Endothelial cell of umbilical vein (primary cell): ENCODE measurements around the gene ADAMTS19. TPM values are rescaled to one million over a fixed set of nuclear protein-coding genes. Genes with fewer than 3 reads are reported as not detected.

ENCODE experiments used
- BruUV-seq: library from RNA; stranded (reverse); fragments of 400-500 nt; replicated peaks from 2 replicates; lab custom pipeline; 2021; lab: Mats Ljungman, UMichigan
- CTCF ChIA-PET: fragments of 300-600, 350-600 bp; sonication (Branson Sonifier 250); formaldehyde crosslinking; loops from one replicate; lab custom pipeline; 2021; ENCODE audit warnings: antibody characterized with exemption, inconsistent platforms; lab: Charles Lee
- POLR2A ChIA-PET: fragments of 300-600, 350-600 bp; sonication (Branson Sonifier 250); formaldehyde crosslinking; loops from one replicate; lab custom pipeline; 2021; ENCODE audit warnings: antibody characterized with exemption, inconsistent platforms; lab: Charles Lee
- DNase-seq: peaks from one replicate; pipeline ENCODE4 v3.0.0-alpha.2; 2011; ENCODE audit warnings: low read depth, low spot score
- FAIRE-seq: peaks from 2 replicates; lab custom pipeline; 2011; peaks lifted over from hg19 to GRCh38; lab: Jason Lieb, UNC
- H2AFZ ChIP-seq: 2 replicates; pipeline ENCODE4 v1.6.0; 2012; ENCODE audit warnings: low read depth, low read length, control low read depth, inconsistent platforms
- H3K27ac ChIP-seq: 2 replicates; pipeline ENCODE4 v1.5.1; 2011; ENCODE audit warnings: low read depth, mild to moderate bottlenecking, control low read depth, low read length, moderate library complexity; ENCODE audit not compliant: insufficient read depth
- H3K27me3 ChIP-seq, 2 experiments: 2 replicates each; pipeline versions ENCODE4 v1.6.0 to v1.6.1; 2011; ENCODE audit warnings: low read length in 2 of 2, mixed read lengths in 1 of 2; ENCODE audit not compliant: control insufficient read depth in 2 of 2, insufficient read depth in 2 of 2
- H3K36me3 ChIP-seq, 2 experiments: 2 replicates in 1 of 2; 3 replicates in 1 of 2; pipeline ENCODE4 v1.5.1; 2011; ENCODE audit warnings: low read length in 2 of 2, mild to moderate bottlenecking in 1 of 2, moderate library complexity in 1 of 2; ENCODE audit not compliant: control insufficient read depth in 2 of 2, insufficient read depth in 2 of 2; ENCODE audit errors: extremely low read depth in 1 of 2
- H3K4me1 ChIP-seq: 3 replicates; pipeline ENCODE4 v1.5.1; 2011; ENCODE audit warnings: mild to moderate bottlenecking, low read length; ENCODE audit not compliant: control insufficient read depth, insufficient read depth; ENCODE audit errors: extremely low read depth
- H3K4me2 ChIP-seq: 2 replicates; pipeline ENCODE4 v1.6.1; 2011; ENCODE audit warnings: low read length, control low read depth, mixed read lengths; ENCODE audit not compliant: insufficient read depth
- H3K4me3 ChIP-seq, 3 experiments: fragments of 200-600 bp in 1 of 3; sonication (generic), shearing (Covaris generic) in 1 of 3; replicated peaks in 1 of 3; 2 replicates each; pipeline ENCODE4 v1.5.1; 2011 to 2016; ENCODE audit warnings: control low read depth in 3 of 3, low read length in 3 of 3, mild to moderate bottlenecking in 2 of 3, inconsistent platforms in 1 of 3, low read depth in 1 of 3, moderate library complexity in 1 of 3; ENCODE audit not compliant: insufficient read depth in 1 of 3
- H3K79me2 ChIP-seq: 2 replicates; pipeline ENCODE4 v1.6.0; 2012; ENCODE audit warnings: low read length, inconsistent platforms; ENCODE audit not compliant: control insufficient read depth, insufficient read depth
- H3K9ac ChIP-seq: replicated peaks from 2 replicates; pipeline ENCODE3; 2011; ENCODE audit warnings: low read length, control low read depth; ENCODE audit not compliant: insufficient read depth; ENCODE audit errors: extremely low read depth
- H3K9me1 ChIP-seq: replicated peaks from 3 replicates; pipeline ENCODE4 v1.6.0; 2011; ENCODE audit warnings: mild to moderate bottlenecking, low read length; ENCODE audit not compliant: control insufficient read depth, insufficient read depth; ENCODE audit errors: extremely low read depth
- H3K9me3 ChIP-seq: replicated peaks from 2 replicates; pipeline ENCODE4 v1.5.1; 2012; ENCODE audit warnings: low read length, inconsistent platforms; ENCODE audit not compliant: control insufficient read depth, insufficient read depth
- H4K20me1 ChIP-seq: replicated peaks from 2 replicates; pipeline ENCODE3; 2011; ENCODE audit warnings: mild to moderate bottlenecking, low read length; ENCODE audit not compliant: control insufficient read depth, insufficient read depth; ENCODE audit errors: extremely low read depth
- GATA2 ChIP-seq: IDR thresholded peaks from 2 replicates; pipeline ENCODE4 v1.7.0; 2011; ENCODE audit warnings: low read depth, mild to moderate bottlenecking, moderate library complexity, mixed read lengths, low read length; ENCODE audit not compliant: insufficient read length, insufficient read depth
- JUN ChIP-seq: IDR thresholded peaks from 2 replicates; pipeline ENCODE4 v1.6.1; 2011; ENCODE audit warnings: borderline replicate concordance, low read depth; ENCODE audit not compliant: insufficient read length, insufficient read depth
- MYC ChIP-seq: IDR thresholded peaks from one replicate; pipeline ENCODE4 v1.6.1; 2011; ENCODE audit warnings: mild to moderate bottlenecking, low read depth, low read length
- POLR2A ChIP-seq: IDR thresholded peaks from 2 replicates; pipeline ENCODE4 v1.6.1; 2012; ENCODE audit warnings: low read depth, mild to moderate bottlenecking, control low read depth, low read length
- POLR2AphosphoS5 ChIP-seq: IDR thresholded peaks from 2 replicates; pipeline ENCODE4 v1.6.1; 2012; ENCODE audit warnings: low read depth, mild to moderate bottlenecking, control low read depth, low read length, moderate library complexity; ENCODE audit not compliant: insufficient read depth
- dilution Hi-C: fragments of 300-500 bp; cut with MboI; formaldehyde crosslinking; loops from one replicate; pipeline ENCODE4 v1.15.0; 2019; ENCODE audit warnings: low sequenced_read_pairs; ENCODE audit not compliant: extremely low pct_ligation_motif_present
- intact Hi-C: fragments of 100-400 bp; cut with micrococcal nuclease; formaldehyde crosslinking; loops from one replicate; pipeline ENCODE4 v1.10.0; 2022
- polyA plus RNA-seq, 4 experiments: library from polyadenylated mRNA; depleted of rRNA in 3 of 4; stranded (reverse) in 3 of 4; unstranded in 1 of 4; fragments of >200 nt; gene quantifications; 2 replicates each; pipeline versions ENCODE4 v1.2.1 to v1.2.3, GENCODE V29; 2011 to 2012; ENCODE audit warnings: missing spikeins in 1 of 4
- total RNA-seq: library from RNA; stranded (reverse); gene quantifications from 2 replicates; pipeline ENCODE4 v1.2.3, GENCODE V29; 2021
- TF ChIP-seq, protein P1 (sequence below): IDR thresholded peaks from 2 replicates; pipeline ENCODE4 v1.6.1; 2011; ENCODE audit not compliant: insufficient read depth, insufficient read length
- TF ChIP-seq, protein P2 (sequence below), 2 donors: IDR thresholded peaks; 1 replicate in 1 of 2; 2 replicates in 1 of 2; pipeline ENCODE4 v1.5.1; 2011; ENCODE audit warnings: low read length in 2 of 2, mild to moderate bottlenecking in 2 of 2, moderate library complexity in 2 of 2, control low read depth in 1 of 2, inconsistent platforms in 1 of 2, low read depth in 1 of 2; ENCODE audit not compliant: insufficient read depth in 1 of 2; ENCODE audit errors: extremely low read depth in 1 of 2

The ADAMTS19 gene
- total and polyA plus RNA-seq, 2 donors (not counting 3 experiments of a cell fraction or from before 2014, with no cell fraction given): not detected

DNA sequence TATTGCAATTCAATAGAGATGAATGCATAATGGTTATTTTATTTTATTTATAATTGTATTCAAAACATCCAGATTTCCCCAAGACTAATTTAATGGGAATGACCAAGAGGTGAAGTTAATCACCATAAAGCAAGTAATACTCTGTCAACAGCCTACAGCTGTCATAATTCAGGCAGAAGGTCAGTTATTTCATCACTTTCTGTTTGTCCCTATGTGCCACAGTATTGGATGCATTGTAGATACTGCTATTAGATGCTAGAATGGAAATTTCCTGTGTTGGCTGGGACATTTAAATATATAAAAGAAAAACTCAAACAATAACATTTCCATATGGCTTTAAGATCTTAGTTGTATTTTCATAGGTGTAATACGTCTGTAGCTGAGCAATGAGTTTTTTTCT, 231.1 kb downstream of the ADAMTS19 start:
- CTCF ChIA-PET: interaction anchor here (1.2 kb wide), 1 partner anchor 27 kb away, joined by 4 read pairs; no protein-coding TSS in a partner anchor

More for the DNA sequence above, 231.1 kb downstream of the ADAMTS19 start:
- BruUV-seq: no TSS peak
- Histone ChIP-seq H3K9me1 (no peaks in the 10 kb centered on the region), H3K4me3 (no peak overlapping the region), H3K27ac (no peak overlapping the region), H3K79me2 (no peaks in the 10 kb centered on the region), H3K4me2 (no peak overlapping the region), H4K20me1 (no peaks in the 10 kb centered on the region), H2AFZ (no peak overlapping the region), H3K36me3 (no peaks in the 10 kb centered on the region), H3K9me3 (no peaks in the 10 kb centered on the region), H3K9ac (no peak overlapping the region), H3K27me3 (no peaks in the 10 kb centered on the region), H3K4me1 (no peaks in the 10 kb centered on the region)
- FAIRE-seq: no peak
- DNase-seq: no peak
- POLR2A ChIA-PET: no interaction called here
- intact Hi-C loops (no loop called here), dilution Hi-C loops (no loop called here)
- TF ChIP-seq, protein P1, sequence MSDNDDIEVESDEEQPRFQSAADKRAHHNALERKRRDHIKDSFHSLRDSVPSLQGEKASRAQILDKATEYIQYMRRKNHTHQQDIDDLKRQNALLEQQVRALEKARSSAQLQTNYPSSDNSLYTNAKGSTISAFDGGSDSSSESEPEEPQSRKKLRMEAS: no peak
- TF ChIP-seq MYC: no peak
- no peak for TF ChIP-seq JUN
- TF ChIP-seq, protein P2, sequence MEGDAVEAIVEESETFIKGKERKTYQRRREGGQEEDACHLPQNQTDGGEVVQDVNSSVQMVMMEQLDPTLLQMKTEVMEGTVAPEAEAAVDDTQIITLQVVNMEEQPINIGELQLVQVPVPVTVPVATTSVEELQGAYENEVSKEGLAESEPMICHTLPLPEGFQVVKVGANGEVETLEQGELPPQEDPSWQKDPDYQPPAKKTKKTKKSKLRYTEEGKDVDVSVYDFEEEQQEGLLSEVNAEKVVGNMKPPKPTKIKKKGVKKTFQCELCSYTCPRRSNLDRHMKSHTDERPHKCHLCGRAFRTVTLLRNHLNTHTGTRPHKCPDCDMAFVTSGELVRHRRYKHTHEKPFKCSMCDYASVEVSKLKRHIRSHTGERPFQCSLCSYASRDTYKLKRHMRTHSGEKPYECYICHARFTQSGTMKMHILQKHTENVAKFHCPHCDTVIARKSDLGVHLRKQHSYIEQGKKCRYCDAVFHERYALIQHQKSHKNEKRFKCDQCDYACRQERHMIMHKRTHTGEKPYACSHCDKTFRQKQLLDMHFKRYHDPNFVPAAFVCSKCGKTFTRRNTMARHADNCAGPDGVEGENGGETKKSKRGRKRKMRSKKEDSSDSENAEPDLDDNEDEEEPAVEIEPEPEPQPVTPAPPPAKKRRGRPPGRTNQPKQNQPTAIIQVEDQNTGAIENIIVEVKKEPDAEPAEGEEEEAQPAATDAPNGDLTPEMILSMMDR (IDR thresholded peaks at IDR 0.05; ENCODE audit: extremely low read depth in 1 of 2, insufficient read depth in 1 of 2, low read depth in 1 of 2, low read length in 2 of 2): no peak
- no peak for TF ChIP-seq POLR2A
- no peak for TF ChIP-seq GATA2
- TF ChIP-seq POLR2AphosphoS5: no peak
